WTC11 (cell line): ENCODE results near the gene STK24. TPM values are rescaled to one million over a fixed set of nuclear protein-coding genes. Genes with fewer than 3 reads are reported as not detected.

ENCODE experiments used
- ATAC-seq: fragments of 200-7000 bp; cut with Tn5 transposase; 2 replicates; pipeline ENCODE4 v1.10.0; 2021; ENCODE audit warnings: mild to moderate bottlenecking, moderate library complexity
- CTCF ChIA-PET: fragments of 300-600 bp; sonication (Branson Sonifier 250); formaldehyde crosslinking; loops from one replicate; lab custom pipeline; 2021; ENCODE audit warnings: antibody characterized with exemption; lab: Charles Lee
- POLR2A ChIA-PET: fragments of 350-600 bp; sonication (Branson Sonifier 250); formaldehyde crosslinking; loops from one replicate; lab custom pipeline; 2021; ENCODE audit warnings: antibody characterized with exemption; lab: Charles Lee
- DNase-seq: peaks from one replicate; pipeline ENCODE4 v3.0.0; 2021; ENCODE audit warnings: low spot score
- H3K27ac Mint-ChIP-seq: 2 replicates; pipeline ENCODE4 v1.8.0; 2021; ENCODE audit warnings: mixed read lengths
- H3K27me3 Mint-ChIP-seq: 2 replicates; pipeline ENCODE4 v1.8.0; 2021; ENCODE audit warnings: low read depth, mild to moderate bottlenecking, moderate library complexity, mixed read lengths
- H3K36me3 Mint-ChIP-seq: 2 replicates; pipeline ENCODE4 v1.8.0; 2021; ENCODE audit warnings: mixed read lengths
- H3K4me1 Mint-ChIP-seq: 2 replicates; pipeline ENCODE4 v1.8.0; 2022; ENCODE audit warnings: mixed read lengths
- H3K4me3 Mint-ChIP-seq: 2 replicates; pipeline ENCODE4 v1.8.0; 2021; ENCODE audit warnings: mild to moderate bottlenecking, moderate library complexity, mixed read lengths
- H3K9me3 Mint-ChIP-seq: 2 replicates; pipeline ENCODE4 v1.8.0; 2021; ENCODE audit warnings: mixed read lengths
- ATF1 ChIP-seq: sonication (generic); formaldehyde crosslinking; IDR thresholded peaks from 2 replicates; pipeline ENCODE4 v1.8.1; 2023; ENCODE audit warnings: mild to moderate bottlenecking, moderate library complexity, missing genetic modification reagents
- ATF6 ChIP-seq: sonication (generic); formaldehyde crosslinking; IDR thresholded peaks from 2 replicates; pipeline ENCODE4 v1.8.1; 2023; ENCODE audit warnings: mild to moderate bottlenecking, missing genetic modification reagents
- E2F1 ChIP-seq: sonication (generic); formaldehyde crosslinking; IDR thresholded peaks from 2 replicates; pipeline ENCODE4 v1.8.0; 2022; ENCODE audit warnings: mild to moderate bottlenecking, missing genetic modification reagents
- FOXK1 ChIP-seq: sonication (generic); formaldehyde crosslinking; IDR thresholded peaks from 2 replicates; pipeline ENCODE4 v1.8.0; 2022; ENCODE audit warnings: mild to moderate bottlenecking, moderate library complexity, missing genetic modification reagents
- HMGXB4 ChIP-seq: sonication (generic); formaldehyde crosslinking; IDR thresholded peaks from 2 replicates; pipeline ENCODE4 v1.8.1; 2023; ENCODE audit warnings: mild to moderate bottlenecking, moderate library complexity, missing genetic modification reagents
- NR2C2 ChIP-seq: sonication (generic); formaldehyde crosslinking; IDR thresholded peaks from 2 replicates; pipeline ENCODE4 v1.8.0; 2022; ENCODE audit warnings: mild to moderate bottlenecking, missing genetic modification reagents
- RORB ChIP-seq: fragments of 250-450 bp; sonication (Bioruptor Pico); IDR thresholded peaks from 2 replicates; pipeline ENCODE4 v1.9.0; 2021; ENCODE audit warnings: mild to moderate bottlenecking
- SOX15 ChIP-seq: fragments of 250-450 bp; sonication (Bioruptor Pico); IDR thresholded peaks from 2 replicates; pipeline ENCODE4 v1.9.0; 2021; ENCODE audit warnings: mild to moderate bottlenecking
- TEAD1 ChIP-seq: sonication (generic); formaldehyde crosslinking; IDR thresholded peaks from 2 replicates; pipeline ENCODE4 v1.8.0; 2022; ENCODE audit warnings: mild to moderate bottlenecking, missing genetic modification reagents
- ZNF317 ChIP-seq: sonication (generic); formaldehyde crosslinking; IDR thresholded peaks from 2 replicates; pipeline ENCODE4 v1.8.1; 2023; ENCODE audit warnings: low read depth, mild to moderate bottlenecking, moderate library complexity, missing genetic modification reagents, borderline replicate concordance
- total RNA-seq: library from RNA; stranded (reverse); gene quantifications from 3 replicates; pipeline ENCODE4 v1.2.3, GENCODE V29; 2021
- TF ChIP-seq, protein P1 (sequence below): fragments of 250-450 bp; sonication (Bioruptor Pico); IDR thresholded peaks from 2 replicates; pipeline ENCODE4 v2.1.2; 2022; ENCODE audit warnings: mild to moderate bottlenecking, moderate library complexity
- TF ChIP-seq, protein P2 (sequence below): fragments of 250-450 bp; sonication (Bioruptor Pico); conservative IDR thresholded peaks from 2 replicates; pipeline ENCODE4 v1.9.0; 2021; ENCODE audit warnings: mild to moderate bottlenecking
- TF ChIP-seq, protein P3 (sequence below): sonication (generic); formaldehyde crosslinking; IDR thresholded peaks from 2 replicates; pipeline ENCODE4 v1.8.0; 2022; ENCODE audit warnings: mild to moderate bottlenecking, missing genetic modification reagents
- TF ChIP-seq, protein P4 (sequence below): fragments of 250-450 bp; sonication (Bioruptor Pico); IDR thresholded peaks from 2 replicates; pipeline ENCODE4 v1.9.0; 2021; ENCODE audit warnings: mild to moderate bottlenecking
- TF ChIP-seq, protein P5 (sequence below): sonication (generic); formaldehyde crosslinking; IDR thresholded peaks from 2 replicates; pipeline ENCODE4 v1.8.1; 2022; ENCODE audit warnings: low read depth, mild to moderate bottlenecking, moderate library complexity, missing genetic modification reagents, borderline replicate concordance

STK24 gene
- total RNA-seq, 1 experiment from 2014 or later: 138 TPM

GRCh38 chr13:98503175-98504028 lies 73.5 kb downstream of the STK24 start (continued):
- TF ChIP-seq, protein P1, sequence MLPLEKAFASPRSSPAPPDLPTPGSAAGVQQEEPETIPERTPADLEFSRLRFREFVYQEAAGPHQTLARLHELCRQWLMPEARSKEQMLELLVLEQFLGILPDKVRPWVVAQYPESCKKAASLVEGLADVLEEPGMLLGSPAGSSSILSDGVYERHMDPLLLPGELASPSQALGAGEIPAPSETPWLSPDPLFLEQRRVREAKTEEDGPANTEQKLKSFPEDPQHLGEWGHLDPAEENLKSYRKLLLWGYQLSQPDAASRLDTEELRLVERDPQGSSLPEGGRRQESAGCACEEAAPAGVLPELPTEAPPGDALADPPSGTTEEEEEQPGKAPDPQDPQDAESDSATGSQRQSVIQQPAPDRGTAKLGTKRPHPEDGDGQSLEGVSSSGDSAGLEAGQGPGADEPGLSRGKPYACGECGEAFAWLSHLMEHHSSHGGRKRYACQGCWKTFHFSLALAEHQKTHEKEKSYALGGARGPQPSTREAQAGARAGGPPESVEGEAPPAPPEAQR (CRISPR knock-in tag): no peak
- TF ChIP-seq, protein P2, sequence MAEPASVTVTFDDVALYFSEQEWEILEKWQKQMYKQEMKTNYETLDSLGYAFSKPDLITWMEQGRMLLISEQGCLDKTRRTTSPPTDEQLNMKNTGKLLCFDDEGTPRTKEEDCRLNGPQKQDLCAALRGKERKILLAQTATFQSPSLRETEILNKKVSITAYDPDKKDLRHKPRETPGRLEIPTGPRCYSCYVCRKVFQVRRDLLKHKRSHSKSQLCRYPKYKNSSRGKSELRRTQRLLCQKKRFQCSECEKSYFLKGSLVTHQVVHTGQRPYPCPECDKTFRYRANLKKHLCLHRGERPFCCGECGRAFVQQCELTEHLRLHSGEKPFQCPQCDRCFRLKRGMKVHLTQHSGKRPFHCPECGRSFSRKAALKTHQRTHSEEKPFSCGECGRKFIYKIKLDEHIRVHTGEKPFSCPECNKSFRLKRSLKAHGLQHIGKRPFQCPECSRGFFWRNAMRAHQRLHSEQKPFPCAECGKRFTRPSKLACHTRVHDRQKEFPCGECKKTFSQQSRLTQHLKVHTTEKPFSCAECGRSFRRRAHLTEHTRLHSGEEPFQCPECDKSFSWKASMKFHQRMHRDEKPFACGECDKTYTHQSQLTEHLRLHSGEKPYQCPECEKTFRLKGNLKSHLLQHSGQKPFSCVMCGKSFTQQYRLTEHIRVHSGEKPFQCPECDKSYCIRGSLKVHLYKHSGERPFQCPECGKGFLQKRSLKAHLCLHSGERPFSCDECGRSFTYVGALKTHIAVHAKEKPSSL (CRISPR knock-in tag): no peak
- TF ChIP-seq, all 79 proteins: peak for 0

GRCh38 chr13:98500963-98501421 lies 75.9 kb downstream of the STK24 start:
- H3K27ac Mint-ChIP-seq: no peak overlapping the region
- TF ChIP-seq RORB (CRISPR knock-in tag) (no peak), FOXK1 (CRISPR knock-in tag) (no peak), ZNF317 (CRISPR knock-in tag) (no peak), ATF6 (CRISPR knock-in tag) (no peak), NR2C2 (CRISPR knock-in tag) (no peak), E2F1 (CRISPR knock-in tag) (no peak), ATF1 (CRISPR knock-in tag) (no peak), TEAD1 (CRISPR knock-in tag) (no peak), HMGXB4 (CRISPR knock-in tag) (no peak), SOX15 (no peak)
- TF ChIP-seq, protein P3, sequence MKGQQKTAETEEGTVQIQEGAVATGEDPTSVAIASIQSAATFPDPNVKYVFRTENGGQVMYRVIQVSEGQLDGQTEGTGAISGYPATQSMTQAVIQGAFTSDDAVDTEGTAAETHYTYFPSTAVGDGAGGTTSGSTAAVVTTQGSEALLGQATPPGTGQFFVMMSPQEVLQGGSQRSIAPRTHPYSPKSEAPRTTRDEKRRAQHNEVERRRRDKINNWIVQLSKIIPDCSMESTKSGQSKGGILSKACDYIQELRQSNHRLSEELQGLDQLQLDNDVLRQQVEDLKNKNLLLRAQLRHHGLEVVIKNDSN (CRISPR knock-in tag): no peak
- TF ChIP-seq, protein P4, sequence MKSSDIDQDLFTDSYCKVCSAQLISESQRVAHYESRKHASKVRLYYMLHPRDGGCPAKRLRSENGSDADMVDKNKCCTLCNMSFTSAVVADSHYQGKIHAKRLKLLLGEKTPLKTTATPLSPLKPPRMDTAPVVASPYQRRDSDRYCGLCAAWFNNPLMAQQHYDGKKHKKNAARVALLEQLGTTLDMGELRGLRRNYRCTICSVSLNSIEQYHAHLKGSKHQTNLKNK: no peak
- TF ChIP-seq, protein P5, sequence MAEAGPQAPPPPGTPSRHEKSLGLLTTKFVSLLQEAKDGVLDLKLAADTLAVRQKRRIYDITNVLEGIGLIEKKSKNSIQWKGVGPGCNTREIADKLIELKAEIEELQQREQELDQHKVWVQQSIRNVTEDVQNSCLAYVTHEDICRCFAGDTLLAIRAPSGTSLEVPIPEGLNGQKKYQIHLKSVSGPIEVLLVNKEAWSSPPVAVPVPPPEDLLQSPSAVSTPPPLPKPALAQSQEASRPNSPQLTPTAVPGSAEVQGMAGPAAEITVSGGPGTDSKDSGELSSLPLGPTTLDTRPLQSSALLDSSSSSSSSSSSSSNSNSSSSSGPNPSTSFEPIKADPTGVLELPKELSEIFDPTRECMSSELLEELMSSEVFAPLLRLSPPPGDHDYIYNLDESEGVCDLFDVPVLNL: no peak
- H3K4me1 Mint-ChIP-seq: peaks cover 73% of the 10 kb centered on the region
- ATAC-seq (no peak), DNase-seq (no peak)
- CTCF ChIA-PET: no interaction called here
- peaks cover 18% of the 10 kb centered on the region for H3K36me3 Mint-ChIP-seq
- POLR2A ChIA-PET: no interaction called here
- H3K4me3 Mint-ChIP-seq: no peak overlapping the region
- H3K9me3 Mint-ChIP-seq: no peaks in the 10 kb centered on the region
- no peaks in the 10 kb centered on the region for H3K27me3 Mint-ChIP-seq
